A549 (cell line): ENCODE data around the gene CHD6.

ENCODE experiments used
- BHLHE40 ChIP-seq: IDR thresholded peaks from 2 replicates; pipeline ENCODE4 v1.6.1; 2012; ENCODE audit warnings: low read depth, low read length, inconsistent platforms
- CBX2 ChIP-seq: fragments of 200-600 bp; sonication (generic); IDR thresholded peaks from 2 replicates; pipeline ENCODE4 v1.6.1; 2016; ENCODE audit warnings: low read depth, mild to moderate bottlenecking, borderline replicate concordance
- CHD4 ChIP-seq: fragments of 200-600 bp; sonication (generic); IDR thresholded peaks from 2 replicates; pipeline ENCODE4 v1.6.1; 2016; ENCODE audit warnings: antibody characterized with exemption, mild to moderate bottlenecking, borderline replicate concordance
- CTCF ChIP-seq: fragments of >200 bp; sonication (Bioruptor Twin); formaldehyde crosslinking; IDR thresholded peaks from 3 replicates; pipeline ENCODE4 v1.5.1; 2016
- EP300 ChIP-seq, 2 experiments: fragments of >200 bp; sonication (Bioruptor Twin); formaldehyde crosslinking; IDR thresholded peaks; 2 replicates in 1 of 2; 3 replicates in 1 of 2; pipeline ENCODE4 v1.6.1; 2016 to 2017
- POLR2A ChIP-seq: IDR thresholded peaks from 2 replicates; pipeline ENCODE4 v1.6.1; 2012; ENCODE audit warnings: mild to moderate bottlenecking, low read length
- POLR2AphosphoS2 ChIP-seq: conservative IDR thresholded peaks from 2 replicates; pipeline ENCODE4 v1.6.1; 2012; ENCODE audit warnings: low read length, improper control_type of control experiment, inconsistent platforms
- RFX5 ChIP-seq: fragments of 450-650 bp; IDR thresholded peaks from 2 replicates; pipeline ENCODE4 v1.7.1; 2014; ENCODE audit warnings: antibody characterized with exemption, mild to moderate bottlenecking, moderate library complexity
- TFCP2L1 ChIP-seq: fragments of 250-450 bp; sonication (Bioruptor Pico); IDR thresholded peaks from 2 replicates; pipeline ENCODE4 v1.5.0; 2021; ENCODE audit warnings: mild to moderate bottlenecking
- TF ChIP-seq, protein P1 (sequence below): fragments of >200 bp; sonication (Bioruptor Twin); formaldehyde crosslinking; IDR thresholded peaks from 3 replicates; pipeline ENCODE4 v1.6.1; 2016

- TF ChIP-seq BHLHE40 (no peak), POLR2A (no peak), CTCF (no peak), CBX2 (no peak), EP300 (IDR thresholded peaks at IDR 0.05) (no peak), CHD4 (no peak), RFX5 (no peak), TFCP2L1 (CRISPR knock-in tag) (no peak), POLR2AphosphoS2 (no peak)
- TF ChIP-seq, protein P1, sequence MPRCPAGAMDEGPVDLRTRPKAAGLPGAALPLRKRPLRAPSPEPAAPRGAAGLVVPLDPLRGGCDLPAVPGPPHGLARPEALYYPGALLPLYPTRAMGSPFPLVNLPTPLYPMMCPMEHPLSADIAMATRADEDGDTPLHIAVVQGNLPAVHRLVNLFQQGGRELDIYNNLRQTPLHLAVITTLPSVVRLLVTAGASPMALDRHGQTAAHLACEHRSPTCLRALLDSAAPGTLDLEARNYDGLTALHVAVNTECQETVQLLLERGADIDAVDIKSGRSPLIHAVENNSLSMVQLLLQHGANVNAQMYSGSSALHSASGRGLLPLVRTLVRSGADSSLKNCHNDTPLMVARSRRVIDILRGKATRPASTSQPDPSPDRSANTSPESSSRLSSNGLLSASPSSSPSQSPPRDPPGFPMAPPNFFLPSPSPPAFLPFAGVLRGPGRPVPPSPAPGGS = no peak
Observed at GRCh38 chr20:41452226-41452625, 166.0 kb downstream of the CHD6 start.
